Lower leg skin (tissue), 3 donors: Measurements from ENCODE around the gene MAEL.

Experiments
- POLR2A ChIP-seq, 2 donors: fragments of 450-650 bp; IDR thresholded peaks; one replicate each; pipeline ENCODE4 v1.6.1; 2016 to 2017; ENCODE audit warnings: antibody characterized with exemption in 2 of 2, mild to moderate bottlenecking in 1 of 2, moderate library complexity in 1 of 2
- TF ChIP-seq, protein P1 (sequence below), 3 donors: fragments of 450-650 bp; IDR thresholded peaks; one replicate each; pipeline ENCODE4 v1.5.1; 2016; ENCODE audit warnings: antibody characterized with exemption in 3 of 3, mild to moderate bottlenecking in 3 of 3, moderate library complexity in 2 of 3

DNA sequence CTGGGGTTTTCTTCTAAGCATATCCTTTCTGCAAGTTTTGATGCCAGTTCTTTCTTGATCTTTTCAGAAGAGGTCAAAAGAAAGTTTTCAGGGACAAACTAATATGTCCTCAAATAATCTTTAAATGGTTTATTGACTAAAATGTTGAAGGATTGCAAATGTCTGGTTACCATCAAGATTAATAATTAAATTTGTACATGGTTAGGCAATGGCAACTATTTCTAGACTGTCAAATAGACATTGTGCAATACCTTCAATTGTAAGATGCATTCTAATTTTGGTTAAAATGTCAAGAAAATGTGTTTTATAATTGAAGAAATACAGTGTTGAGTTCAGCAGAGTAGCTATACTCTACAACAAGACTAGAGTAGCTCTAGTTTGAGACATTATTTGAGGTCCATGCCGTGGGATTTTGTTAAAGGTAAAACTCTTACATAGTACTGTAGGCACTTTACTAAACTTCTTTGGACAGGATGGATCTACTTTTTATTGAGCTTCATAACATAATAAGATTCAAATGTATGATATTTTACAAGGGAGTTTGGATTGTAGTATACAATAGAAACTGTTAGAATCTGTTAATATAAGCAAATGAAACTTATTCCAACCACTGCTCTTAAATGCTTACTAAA, 22.6 kb downstream of the MAEL start:
- no peak for TF ChIP-seq POLR2A (IDR thresholded peaks at IDR 0.05)
- TF ChIP-seq, protein P1, sequence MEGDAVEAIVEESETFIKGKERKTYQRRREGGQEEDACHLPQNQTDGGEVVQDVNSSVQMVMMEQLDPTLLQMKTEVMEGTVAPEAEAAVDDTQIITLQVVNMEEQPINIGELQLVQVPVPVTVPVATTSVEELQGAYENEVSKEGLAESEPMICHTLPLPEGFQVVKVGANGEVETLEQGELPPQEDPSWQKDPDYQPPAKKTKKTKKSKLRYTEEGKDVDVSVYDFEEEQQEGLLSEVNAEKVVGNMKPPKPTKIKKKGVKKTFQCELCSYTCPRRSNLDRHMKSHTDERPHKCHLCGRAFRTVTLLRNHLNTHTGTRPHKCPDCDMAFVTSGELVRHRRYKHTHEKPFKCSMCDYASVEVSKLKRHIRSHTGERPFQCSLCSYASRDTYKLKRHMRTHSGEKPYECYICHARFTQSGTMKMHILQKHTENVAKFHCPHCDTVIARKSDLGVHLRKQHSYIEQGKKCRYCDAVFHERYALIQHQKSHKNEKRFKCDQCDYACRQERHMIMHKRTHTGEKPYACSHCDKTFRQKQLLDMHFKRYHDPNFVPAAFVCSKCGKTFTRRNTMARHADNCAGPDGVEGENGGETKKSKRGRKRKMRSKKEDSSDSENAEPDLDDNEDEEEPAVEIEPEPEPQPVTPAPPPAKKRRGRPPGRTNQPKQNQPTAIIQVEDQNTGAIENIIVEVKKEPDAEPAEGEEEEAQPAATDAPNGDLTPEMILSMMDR (IDR thresholded peaks at IDR 0.05), result no peak
